H1 (cell line): Measurements from ENCODE around the gene NSD2. TPM values are rescaled to one million over a fixed set of nuclear protein-coding genes. Genes with fewer than 3 reads are reported as not detected.

Experiments
- CTCF ChIA-PET: fragments of 300-600 bp; sonication (Branson Sonifier 250); formaldehyde crosslinking; loops from one replicate; lab custom pipeline; 2021; ENCODE audit not compliant: partially characterized antibody; lab: Charles Lee
- POLR2A ChIA-PET: fragments of 300-600 bp; sonication (Branson Sonifier 250); formaldehyde crosslinking; loops from one replicate; lab custom pipeline; 2021; ENCODE audit warnings: inconsistent platforms; ENCODE audit not compliant: partially characterized antibody; lab: Charles Lee
- DNase-seq, 2 experiments: peaks; one replicate each; pipeline versions ENCODE4 v3.0.0 to v3.0.0-alpha.2; 2010 to 2022; ENCODE audit warnings: low spot score in 2 of 2, low read depth in 1 of 2, mixed read lengths in 1 of 2
- FAIRE-seq: peaks from 2 replicates; lab custom pipeline; 2011; peaks lifted over from hg19 to GRCh38; lab: Jason Lieb, UNC
- H2AFZ ChIP-seq: 2 replicates; pipeline ENCODE4 v1.8.1; 2012; ENCODE audit warnings: low read length, inconsistent platforms
- H2AK5ac ChIP-seq: 2 replicates; pipeline ENCODE4 v1.6.1; 2013; ENCODE audit warnings: low read depth, low read length
- H2BK120ac ChIP-seq: replicated peaks from 2 replicates; pipeline ENCODE3; 2013; ENCODE audit warnings: low read depth, low read length, inconsistent platforms
- H2BK12ac ChIP-seq: 2 replicates; pipeline ENCODE4 v1.6.1; 2013; ENCODE audit warnings: low read depth, low read length
- H2BK15ac ChIP-seq: 2 replicates; pipeline ENCODE4 v1.6.1; 2013; ENCODE audit warnings: low read length
- H2BK20ac ChIP-seq: 2 replicates; pipeline ENCODE4 v1.6.1; 2013; ENCODE audit warnings: low read length
- H2BK5ac ChIP-seq: 2 replicates; pipeline ENCODE4 v1.6.1; 2013; ENCODE audit warnings: low read depth, low read length
- H3K14ac ChIP-seq: 2 replicates; pipeline ENCODE4 v1.6.1; 2013; ENCODE audit warnings: inconsistent platforms; ENCODE audit not compliant: insufficient read length
- H3K18ac ChIP-seq: 2 replicates; pipeline ENCODE4 v1.6.1; 2013; ENCODE audit warnings: low read length; ENCODE audit errors: extremely low read depth
- H3K23ac ChIP-seq: 2 replicates; pipeline ENCODE4 v1.6.1; 2013; ENCODE audit warnings: inconsistent platforms; ENCODE audit not compliant: insufficient read length
- H3K23me2 ChIP-seq: 2 replicates; pipeline ENCODE4 v1.6.1; 2013; ENCODE audit warnings: low read depth, low read length
- H3K27ac ChIP-seq: 2 replicates; pipeline ENCODE4 v1.6.1; 2011; ENCODE audit warnings: low read depth, low read length, inconsistent platforms
- H3K27me3 ChIP-seq, 4 experiments: replicated peaks in 1 of 4; 1 replicate in 1 of 4; 2 replicates in 3 of 4; pipeline versions ENCODE4 v1.6.1 to v1.8.1; 2011 to 2013; ENCODE audit warnings: low read length in 3 of 4, mild to moderate bottlenecking in 3 of 4, inconsistent platforms in 2 of 4, mixed read lengths in 2 of 4, moderate library complexity in 1 of 4; ENCODE audit not compliant: control insufficient read depth in 3 of 4, insufficient read depth in 3 of 4; ENCODE audit errors: extremely low read depth in 1 of 4
- H3K36me3 ChIP-seq, 4 experiments: 2 replicates each; pipeline versions ENCODE4 v1.6.1 to v1.8.1; 2011 to 2013; ENCODE audit warnings: mild to moderate bottlenecking in 4 of 4, low read length in 3 of 4, moderate library complexity in 2 of 4, control low read depth in 1 of 4, inconsistent platforms in 1 of 4; ENCODE audit not compliant: insufficient read depth in 4 of 4, control insufficient read depth in 2 of 4
- H3K4ac ChIP-seq: replicated peaks from 2 replicates; pipeline ENCODE3; 2013; ENCODE audit warnings: low read length, low read depth, mixed read lengths, inconsistent platforms; ENCODE audit not compliant: insufficient read length
- H3K4me1 ChIP-seq, 4 experiments: replicated peaks in 1 of 4; 1 replicate in 1 of 4; 2 replicates in 3 of 4; pipeline versions ENCODE4 v1.6.1 to v1.8.1; 2011 to 2013; ENCODE audit warnings: low read length in 3 of 4, inconsistent platforms in 2 of 4, mixed read lengths in 1 of 4; ENCODE audit not compliant: insufficient read depth in 4 of 4, control insufficient read depth in 3 of 4
- H3K4me2 ChIP-seq, 2 experiments: 2 replicates each; pipeline versions ENCODE4 v1.6.1 to v1.8.1; 2011 to 2013; ENCODE audit warnings: low read depth in 2 of 2, low read length in 2 of 2, control low read depth in 1 of 2, inconsistent platforms in 1 of 2, mild to moderate bottlenecking in 1 of 2; ENCODE audit not compliant: insufficient read depth in 1 of 2
- H3K4me3 ChIP-seq, 4 experiments: fragments of 200-600, 300-600 bp in 1 of 4; sonication (generic), shearing (Covaris generic), sonication (Bioruptor Twin) in 1 of 4; 2 replicates each; pipeline versions ENCODE4 v1.5.1 to v1.8.1; 2011 to 2016; ENCODE audit warnings: low read length in 4 of 4, low read depth in 3 of 4, control low read depth in 2 of 4, inconsistent platforms in 2 of 4, mild to moderate bottlenecking in 2 of 4, mixed read lengths in 1 of 4, moderate library complexity in 1 of 4; ENCODE audit not compliant: insufficient read depth in 2 of 4; ENCODE audit errors: extremely low read depth in 1 of 4
- H3K56ac ChIP-seq: replicated peaks from 2 replicates; pipeline ENCODE3; 2013; ENCODE audit warnings: low read depth, mild to moderate bottlenecking, mixed read lengths, low read length, inconsistent platforms; ENCODE audit not compliant: insufficient read length
- H3K79me1 ChIP-seq: 2 replicates; pipeline ENCODE4 v1.6.1; 2013; ENCODE audit warnings: low read depth, low read length, control low read depth
- H3K79me2 ChIP-seq, 2 experiments: 2 replicates each; pipeline versions ENCODE4 v1.6.1 to v1.8.1; 2012 to 2013; ENCODE audit warnings: low read length in 2 of 2, mild to moderate bottlenecking in 2 of 2, inconsistent platforms in 1 of 2; ENCODE audit not compliant: insufficient read depth in 2 of 2, control insufficient read depth in 1 of 2
- H3K9ac ChIP-seq, 4 experiments: replicated peaks in 1 of 4; 1 replicate in 1 of 4; 2 replicates in 3 of 4; pipeline versions ENCODE4 v1.6.1 to v1.8.1; 2011 to 2013; ENCODE audit warnings: low read depth in 3 of 4, low read length in 3 of 4, control low read depth in 2 of 4, mild to moderate bottlenecking in 2 of 4, moderate library complexity in 2 of 4, inconsistent platforms in 1 of 4; ENCODE audit errors: extremely low read depth in 1 of 4
- H3K9me3 ChIP-seq, 2 experiments: 2 replicates each; pipeline versions ENCODE4 v1.6.1 to v1.8.1; 2012 to 2013; ENCODE audit warnings: mild to moderate bottlenecking in 2 of 2, moderate library complexity in 2 of 2, control low read depth in 1 of 2, inconsistent platforms in 1 of 2, low read depth in 1 of 2, low read length in 1 of 2, mixed read lengths in 1 of 2; ENCODE audit not compliant: insufficient read depth in 2 of 2
- H4K20me1 ChIP-seq, 2 experiments: replicated peaks in 1 of 2; 2 replicates each; pipeline versions ENCODE3 to v1.8.1; 2011 to 2013; ENCODE audit warnings: inconsistent platforms in 2 of 2, low read length in 2 of 2, mild to moderate bottlenecking in 1 of 2; ENCODE audit not compliant: insufficient read depth in 2 of 2, control insufficient read depth in 1 of 2
- H4K5ac ChIP-seq: 2 replicates; pipeline ENCODE4 v1.6.1; 2013; ENCODE audit warnings: low read length, low read depth, mixed read lengths, inconsistent platforms; ENCODE audit not compliant: insufficient read length
- H4K8ac ChIP-seq: 2 replicates; pipeline ENCODE4 v1.8.0; 2013; ENCODE audit warnings: mild to moderate bottlenecking, moderate library complexity, low read length, inconsistent platforms; ENCODE audit not compliant: insufficient read depth; ENCODE audit errors: extremely low read depth
- H4K91ac ChIP-seq: replicated peaks from 2 replicates; pipeline ENCODE3; 2013; ENCODE audit warnings: low read length, mixed read lengths, inconsistent platforms; ENCODE audit not compliant: insufficient read length
- ASH2L ChIP-seq: fragments of 200-600, 300-600 bp; sonication (generic); IDR thresholded peaks from one replicate; pipeline ENCODE4 v1.7.1; 2017; ENCODE audit warnings: low read length
- CREB1 ChIP-seq: IDR thresholded peaks from 2 replicates; pipeline ENCODE4 v1.6.1; 2012; ENCODE audit warnings: inconsistent platforms
- FOSL1 ChIP-seq: IDR thresholded peaks from 2 replicates; pipeline ENCODE4 v1.6.1; 2011; ENCODE audit warnings: mild to moderate bottlenecking, low read depth, low read length, moderate library complexity; ENCODE audit not compliant: insufficient read depth
- JUN ChIP-seq: IDR thresholded peaks from 2 replicates; pipeline ENCODE4 v1.6.1; 2011; ENCODE audit warnings: low read depth, mild to moderate bottlenecking, improper control_type of control experiment, low read length
- KDM4A ChIP-seq: IDR thresholded peaks from one replicate; pipeline ENCODE4 v1.7.1; 2012; ENCODE audit warnings: low read depth, mild to moderate bottlenecking, moderate library complexity, low read length, inconsistent platforms; ENCODE audit not compliant: severe bottlenecking
- PHF8 ChIP-seq: fragments of 200-600 bp; sonication (generic); conservative IDR thresholded peaks from 2 replicates; pipeline ENCODE4 v1.7.1; 2012; ENCODE audit warnings: low read depth, mild to moderate bottlenecking, inconsistent platforms, low read length, moderate library complexity
- TEAD4 ChIP-seq: IDR thresholded peaks from 2 replicates; pipeline ENCODE4 v1.6.1; 2012; ENCODE audit warnings: low read depth, low read length, inconsistent platforms, mixed read lengths
- WGBS, 2 experiments: shearing (Covaris generic) in 1 of 2; methylation state at CpG; one replicate each; pipeline versions ENCODE4 v1.1.6 to v1.1.7; 2013 to 2015; ENCODE audit warnings: low lambda C conversion rate in 2 of 2, mixed read lengths in 2 of 2, inconsistent platforms in 1 of 2, low coverage in 1 of 2, missing lambda C conversion rate in 1 of 2; ENCODE audit not compliant: insufficient replicate concordance in 2 of 2, insufficient coverage in 1 of 2, insufficient read length in 1 of 2; ENCODE audit errors: extremely low coverage in 1 of 2, missing lambda C conversion rate in 1 of 2; 5-methylcytosine and 5-hydroxymethylcytosine counted together
- polyA plus RNA-seq, 7 experiments: library from polyadenylated mRNA; depleted of rRNA in 3 of 7; stranded (reverse) in 5 of 7; unstranded in 2 of 7; fragments of >200 nt in 5 of 7; fragments of 200-250 nt in 2 of 7; gene quantifications; 1 replicate in 5 of 7; 2 replicates in 1 of 7; 4 replicates in 1 of 7; pipeline versions ENCODE4 v1.2.1 to v1.2.3, GENCODE V29; 2011 to 2013; ENCODE audit warnings: missing spikeins in 2 of 7, mixed read lengths in 2 of 7
- total RNA-seq: library from RNA; stranded (reverse); fragmentation: NEBNext Ultra II Directional; extraction: Animal tissue kit (Norgen Biotek cat#: 25700); gene quantifications from 2 replicates; pipeline ENCODE4 v1.2.1, GENCODE V29; 2021
- TF ChIP-seq, protein P1 (sequence below), 3 experiments: IDR thresholded peaks; 1 replicate in 2 of 3; 2 replicates in 1 of 3; pipeline versions ENCODE4 v1.5.1 to v1.6.1; 2011; ENCODE audit warnings: low read length in 3 of 3, mild to moderate bottlenecking in 3 of 3, inconsistent platforms in 2 of 3, low read depth in 1 of 3, moderate library complexity in 1 of 3; ENCODE audit not compliant: insufficient read depth in 1 of 3; ENCODE audit errors: control extremely low read depth in 1 of 3

The NSD2 gene
- total and polyA plus RNA-seq, 2 of the 8 experiments (the other 6 are each of a cell fraction or from before 2014, with no cell fraction given): 26.7 to 129 TPM

DNA sequence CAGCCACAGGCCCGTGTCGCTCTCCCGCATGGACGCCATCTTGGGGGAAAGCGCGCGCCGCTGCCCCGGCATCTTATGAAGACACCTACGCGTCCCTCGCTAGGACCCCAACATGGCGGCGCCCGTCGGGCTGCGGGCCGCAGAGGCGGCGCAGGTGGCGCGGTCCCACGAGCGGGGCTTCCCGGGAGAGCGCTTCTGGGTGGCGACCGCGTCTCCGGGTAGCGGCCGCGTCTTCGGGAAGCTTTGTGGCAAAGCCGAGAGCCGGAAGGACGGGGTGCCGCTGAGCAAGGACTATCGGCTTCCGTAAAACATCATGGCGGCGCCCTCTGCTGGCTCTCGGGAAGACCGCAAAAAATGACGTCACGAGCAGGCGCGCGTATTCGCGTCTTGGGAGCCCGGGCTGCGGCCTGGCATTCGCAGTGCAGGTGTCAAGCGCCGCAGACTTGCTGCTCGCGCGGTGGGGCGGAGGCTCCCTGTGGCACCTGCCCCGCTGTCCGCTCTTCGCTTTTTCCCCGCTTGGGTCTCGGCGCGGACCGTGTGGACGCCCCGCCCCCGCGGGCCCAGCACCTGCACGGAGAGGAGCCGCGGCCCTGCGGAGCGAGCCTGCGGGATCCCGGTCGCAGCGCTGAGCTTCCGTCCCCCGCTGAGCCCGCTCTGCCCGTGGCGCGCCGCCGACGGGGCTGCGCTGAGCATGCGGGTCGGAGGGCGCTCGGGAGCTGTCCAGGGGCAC lies 137.9 kb downstream of the NSD2 start, which contains the start of gene NELFA:
NELFA (minus strand) TSS at position 54 of the 730 bp plus-strand sequence; CDS start at position 39, 15 bp downstream.
- Histone ChIP-seq H2BK5ac (peak within 1 kb of the TSS; percentile 99), H2BK120ac (peak within 1 kb of the TSS; percentile 95), H4K91ac (peak within 1 kb of the TSS; percentile 96), H3K27ac (peak within 1 kb of the TSS; percentile 99), H2AK5ac (no peak within 1 kb of the TSS), H2BK15ac (peak within 1 kb of the TSS; percentile 74; the same call in 1 of the 2 replicates), H3K14ac (no peak within 1 kb of the TSS), H3K4ac (peak within 1 kb of the TSS; percentile 69), H3K79me1 (peaks cover 14% of the 10 kb centered on the region), H4K5ac (peak within 1 kb of the TSS; percentile 99), H3K36me3 (peaks cover 0 to 5% (median under 1%) of the 10 kb centered on the region in 4 experiments; a peak in 2 of 8 replicates), H2BK20ac (no peak within 1 kb of the TSS), H2AFZ (peak within 1 kb of the TSS; percentile 99), H3K79me2 (peaks cover 26 to 43% of the 10 kb centered on the region in 2 experiments), H3K27me3 (peaks cover 0 to 3% (median 0%) of the 10 kb centered on the region in 4 experiments; a peak in 1 of 7 replicates), H3K4me3 (peak within 1 kb of the TSS; percentile 89 to 98 (median 94)), H3K23ac (no peak within 1 kb of the TSS), H3K56ac (peak within 1 kb of the TSS; percentile 99), H4K20me1 (peaks cover 10 to 17% of the 10 kb centered on the region in 2 experiments), H4K8ac (peak within 1 kb of the TSS; percentile 100), H3K9me3 (no peaks in the 10 kb centered on the region), H3K4me2 (peak within 1 kb of the TSS; percentile 40 to 75), H3K18ac (peak within 1 kb of the TSS; percentile 97), H2BK12ac (peak within 1 kb of the TSS; percentile 97), H3K23me2 (no peaks in the 10 kb centered on the region; the same call in 1 of the 2 replicates), H3K4me1 (peaks cover 0 to 3% (median 0%) of the 10 kb centered on the region in 4 experiments; a peak in 2 of 7 replicates), H3K9ac (peak within 1 kb of the TSS; percentile 93 to 99 (median 96))
- WGBS, 2 experiments: 1% methylated on average over 53 of the region's 95 CpGs; no CpG with 5 or more reads in 1 of the 2 experiments
- CTCF ChIA-PET: interaction anchor here (0.9 to 2.4 kb wide), 5 partner anchors 13 to 178 kb away, joined by 3 to 9 read pairs (median 3); no protein-coding TSS in a partner anchor
- POLR2A ChIA-PET: interaction anchor here (0.5 to 1.9 kb wide), 11 partner anchors 9 to 460 kb away, joined by 3 to 6 read pairs (median 3); partner anchors contain the start of gene RNF4
- peak; percentile 85 to 97 for DNase-seq
- FAIRE-seq: no peak
- TF ChIP-seq CREB1: peak; percentile 99
- peak; percentile 72 for TF ChIP-seq PHF8
- TF ChIP-seq ASH2L: peak; percentile 88
- peak; percentile 59 for TF ChIP-seq TEAD4
- TF ChIP-seq JUN: 0 out of 2 replicates have a peak, but pooled peaks have one; percentile 33
- peak; percentile 100 for TF ChIP-seq KDM4A
- TF ChIP-seq FOSL1: no peak
- TF ChIP-seq, protein P1, sequence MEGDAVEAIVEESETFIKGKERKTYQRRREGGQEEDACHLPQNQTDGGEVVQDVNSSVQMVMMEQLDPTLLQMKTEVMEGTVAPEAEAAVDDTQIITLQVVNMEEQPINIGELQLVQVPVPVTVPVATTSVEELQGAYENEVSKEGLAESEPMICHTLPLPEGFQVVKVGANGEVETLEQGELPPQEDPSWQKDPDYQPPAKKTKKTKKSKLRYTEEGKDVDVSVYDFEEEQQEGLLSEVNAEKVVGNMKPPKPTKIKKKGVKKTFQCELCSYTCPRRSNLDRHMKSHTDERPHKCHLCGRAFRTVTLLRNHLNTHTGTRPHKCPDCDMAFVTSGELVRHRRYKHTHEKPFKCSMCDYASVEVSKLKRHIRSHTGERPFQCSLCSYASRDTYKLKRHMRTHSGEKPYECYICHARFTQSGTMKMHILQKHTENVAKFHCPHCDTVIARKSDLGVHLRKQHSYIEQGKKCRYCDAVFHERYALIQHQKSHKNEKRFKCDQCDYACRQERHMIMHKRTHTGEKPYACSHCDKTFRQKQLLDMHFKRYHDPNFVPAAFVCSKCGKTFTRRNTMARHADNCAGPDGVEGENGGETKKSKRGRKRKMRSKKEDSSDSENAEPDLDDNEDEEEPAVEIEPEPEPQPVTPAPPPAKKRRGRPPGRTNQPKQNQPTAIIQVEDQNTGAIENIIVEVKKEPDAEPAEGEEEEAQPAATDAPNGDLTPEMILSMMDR (IDR thresholded peaks at IDR 0.05; ENCODE audit: control extremely low read depth in 1 of 3, insufficient read depth in 1 of 3, low read depth in 1 of 3, low read length in 3 of 3): peak in 1 of 3 experiments; percentile 8; a peak in 1 of 4 replicates
